ENCODE measurements around the gene GCK. TPM values are rescaled to one million over a fixed set of nuclear protein-coding genes. Genes with fewer than 3 reads are reported as not detected.
A peak's percentile ranks its signal among the peaks of the same experiment; 100 is the strongest.

GCK gene
- total and polyA plus RNA-seq, 2 experiments from 2014 or later, result 1.7 to 2.5 TPM

- no peak overlapping the region for H3K4me2 ChIP-seq
- no peak for DNase-seq (ENCODE audit: low spot score)
- H2AFZ ChIP-seq, result no peak overlapping the region
- peaks cover 14% of the 10 kb centered on the region for H3K27me3 ChIP-seq
- TF ChIP-seq EZH2 (IDR thresholded peaks at IDR 0.05; ENCODE audit: borderline replicate concordance), result no peak
- TF ChIP-seq CTCF (IDR thresholded peaks at IDR 0.05; ENCODE audit: poor library complexity), result no peak
- TF ChIP-seq EZH2phosphoT487 (IDR thresholded peaks at IDR 0.05; ENCODE audit: low read depth, severe bottlenecking, unreplicated experiment), result no peak
- no peak overlapping the region for H3K4me3 ChIP-seq
- WGBS (ENCODE audit: low lambda C conversion rate, missing lambda C conversion rate), result 84% methylated on average over 5 of the region's 5 CpGs
- H3K4me1 ChIP-seq (ENCODE audit: insufficient read depth), result peaks cover 9% of the 10 kb centered on the region
- H3K9me3 ChIP-seq (ENCODE audit: low read depth), result no peaks in the 10 kb centered on the region
- no peaks in the 10 kb centered on the region for H4K20me1 ChIP-seq (ENCODE audit: insufficient read depth, poor library complexity, severe bottlenecking)
- H3K36me3 ChIP-seq (replicated peaks; ENCODE audit: insufficient read depth, low read depth), result no peaks in the 10 kb centered on the region
- H3K9me2 ChIP-seq (replicated peaks; ENCODE audit: insufficient read depth), result no peaks in the 10 kb centered on the region
- peak overlapping the region; percentile 48 for H3K27ac ChIP-seq
- H3K79me2 ChIP-seq, result no peaks in the 10 kb centered on the region
Observed at GRCh38 chr7:44150466-44150832, 38.8 kb downstream of the GCK start.

- no peak for DNase-seq (ENCODE audit: low spot score)
- H3K4me3 ChIP-seq, result no peak overlapping the region
- TF ChIP-seq CTCF (IDR thresholded peaks at IDR 0.05; ENCODE audit: poor library complexity) (no peak), EZH2phosphoT487 (IDR thresholded peaks at IDR 0.05; ENCODE audit: low read depth, severe bottlenecking, unreplicated experiment) (no peak), EZH2 (IDR thresholded peaks at IDR 0.05; ENCODE audit: borderline replicate concordance) (no peak)
- H3K27me3 ChIP-seq, result peaks cover 19% of the 10 kb centered on the region
- H3K79me2 ChIP-seq, result no peaks in the 10 kb centered on the region
- no peaks in the 10 kb centered on the region for H3K36me3 ChIP-seq (replicated peaks; ENCODE audit: insufficient read depth, low read depth)
- peaks cover 9% of the 10 kb centered on the region for H3K4me1 ChIP-seq (ENCODE audit: insufficient read depth)
- no peaks in the 10 kb centered on the region for H3K9me3 ChIP-seq (ENCODE audit: low read depth)
- H3K4me2 ChIP-seq, result no peak overlapping the region
- peak overlapping the region; percentile 48 for H3K27ac ChIP-seq
- 85% methylated on average over 18 of the region's 18 CpGs for WGBS (ENCODE audit: low lambda C conversion rate, missing lambda C conversion rate)
- no peaks in the 10 kb centered on the region for H3K9me2 ChIP-seq (replicated peaks; ENCODE audit: insufficient read depth)
- H2AFZ ChIP-seq, result no peak overlapping the region
- no peaks in the 10 kb centered on the region for H4K20me1 ChIP-seq (ENCODE audit: insufficient read depth, poor library complexity, severe bottlenecking)
Observed at GRCh38 chr7:44149571-44150465, 39.4 kb downstream of the GCK start.

- H3K79me2 ChIP-seq, result no peaks in the 10 kb centered on the region
- 95% methylated on average over 8 of the region's 9 CpGs for WGBS (ENCODE audit: low lambda C conversion rate, missing lambda C conversion rate)
Observed at GRCh38 chr7:44148961-44149536, 40.2 kb downstream of the GCK start.

More at GRCh38 chr7:44148961-44149536, 40.2 kb downstream of the GCK start:
- no peaks in the 10 kb centered on the region for H3K9me3 ChIP-seq (ENCODE audit: low read depth)
- no peak overlapping the region for H3K4me2 ChIP-seq
- no peak overlapping the region for H3K27ac ChIP-seq
- H3K36me3 ChIP-seq (replicated peaks; ENCODE audit: insufficient read depth, low read depth), result no peaks in the 10 kb centered on the region
- H4K20me1 ChIP-seq (ENCODE audit: insufficient read depth, poor library complexity, severe bottlenecking), result no peaks in the 10 kb centered on the region
- H2AFZ ChIP-seq, result no peak overlapping the region
- H3K27me3 ChIP-seq, result peaks cover 22% of the 10 kb centered on the region
- no peak for TF ChIP-seq EZH2 (IDR thresholded peaks at IDR 0.05; ENCODE audit: borderline replicate concordance)
- TF ChIP-seq EZH2phosphoT487 (IDR thresholded peaks at IDR 0.05; ENCODE audit: low read depth, severe bottlenecking, unreplicated experiment), result no peak
- TF ChIP-seq CTCF (IDR thresholded peaks at IDR 0.05; ENCODE audit: poor library complexity), result no peak
- peaks cover 9% of the 10 kb centered on the region for H3K4me1 ChIP-seq (ENCODE audit: insufficient read depth)
- DNase-seq (ENCODE audit: low spot score), result no peak
- no peaks in the 10 kb centered on the region for H3K9me2 ChIP-seq (replicated peaks; ENCODE audit: insufficient read depth)
- H3K4me3 ChIP-seq, result no peak overlapping the region
